ENCODE results near the gene SERPINC1. TPM values are rescaled to one million over a fixed set of nuclear protein-coding genes. Genes with fewer than 3 reads are reported as not detected.

SERPINC1 gene
- total and polyA plus RNA-seq, 10 of the 15 experiments (the other 5 are each of a cell fraction or from before 2014, with no cell fraction given) = 0.11 to 0.44 TPM; not detected in 8

GRCh38 chr1:173886746-173887611 is 30.1 kb downstream of the SERPINC1 start:
- ChIA-PET POLR2A (no interaction called here), RAD21 (ENCODE audit: unreplicated experiment) (no interaction called here), SMC1A (ENCODE audit: uncharacterized antibody, unreplicated experiment) (interaction anchor here (0.6 kb wide), 1 partner anchor 191 kb away, joined by 3 read pairs; no protein-coding TSS in a partner anchor), CTCF (no interaction called here)
- Histone ChIP-seq H2AFZ (ENCODE audit: control insufficient read depth, low read depth, low read length) (no peak overlapping the region), H3K4me3 (no peak overlapping the region), H3K4me2 (ENCODE audit: control insufficient read depth, insufficient read depth) (no peak overlapping the region), H4K20me1 (ENCODE audit: control insufficient read depth, insufficient read depth) (no peaks in the 10 kb centered on the region), H3K36me3 (ENCODE audit: control insufficient read depth in 2 of 2, insufficient read depth in 2 of 2, low read length in 1 of 2) (peaks cover 0 to 2% of the 10 kb centered on the region in 2 experiments; a peak in 2 of 4 replicates), H3K79me2 (ENCODE audit: control insufficient read depth, insufficient read depth, low read length) (no peaks in the 10 kb centered on the region), H3K9ac (ENCODE audit: control insufficient read depth, insufficient read depth, low read length) (no peak overlapping the region), H3K27me3 (replicated peaks in 1 of 2; ENCODE audit: control insufficient read depth in 2 of 2, insufficient read depth in 2 of 2, low read length in 1 of 2) (no peaks in the 10 kb centered on the region), H3K27ac (ENCODE audit: control insufficient read depth, insufficient read depth) (no peak overlapping the region), H3K9me3 (replicated peaks; ENCODE audit: control insufficient read depth, insufficient read depth, low read length) (no peaks in the 10 kb centered on the region), H3K4me1 (ENCODE audit: control insufficient read depth, insufficient read depth, low read length) (no peaks in the 10 kb centered on the region)
- no TSS peak for BruUV-seq (replicated peaks)
- no peak for DNase-seq (ENCODE audit: low read depth, low spot score)
- no peak for ATAC-seq
- in situ Hi-C loops (cut with MboI) (no loop called here), intact Hi-C loops (cut with micrococcal nuclease; ENCODE audit: unreplicated experiment) (no loop called here)
- WGBS (ENCODE audit: insufficient coverage, insufficient replicate concordance, low lambda C conversion rate, missing lambda C conversion rate) = 57% methylated on average over 4 of the region's 4 CpGs
- FAIRE-seq = no peak
- TF ChIP-seq REST (IDR thresholded peaks at IDR 0.05; ENCODE audit: low read depth, low read length) = no peak
- TF ChIP-seq ZBTB4 (CRISPR knock-in tag; IDR thresholded peaks at IDR 0.05) = no peak
- no peak for TF ChIP-seq SPI1 (IDR thresholded peaks at IDR 0.05; ENCODE audit: borderline replicate concordance, insufficient read depth, low read depth, low read length)
- TF ChIP-seq NFXL1 (IDR thresholded peaks at IDR 0.05; ENCODE audit: borderline replicate concordance) = no peak
- no peak for TF ChIP-seq SMARCA5 (IDR thresholded peaks at IDR 0.05)
- TF ChIP-seq MEF2B (IDR thresholded peaks at IDR 0.05; ENCODE audit: partially characterized antibody, poor library complexity, severe bottlenecking) = no peak
- no peak for TF ChIP-seq GABPA (IDR thresholded peaks at IDR 0.05; ENCODE audit: low read depth)
- TF ChIP-seq BCL3 (IDR thresholded peaks at IDR 0.05; ENCODE audit: borderline replicate concordance, insufficient read depth, low read depth, low read length, poor library complexity, severe bottlenecking) = no peak
- no peak for TF ChIP-seq SMAD1 (IDR thresholded peaks at IDR 0.05; ENCODE audit: low read depth, partially characterized antibody)
- TF ChIP-seq FOXM1 (IDR thresholded peaks at IDR 0.05; ENCODE audit: low read depth, low read length) = no peak
- TF ChIP-seq KDM1A (IDR thresholded peaks at IDR 0.05; ENCODE audit: borderline replicate concordance) = no peak
- no peak for TF ChIP-seq RAD21 (IDR thresholded peaks at IDR 0.05; ENCODE audit: insufficient read depth, low read depth, low read length)
- TF ChIP-seq BCL11A (IDR thresholded peaks at IDR 0.05; ENCODE audit: low read depth, low read length) = no peak

All from GM12878 (cell line).